Uterus (tissue), 2 donors: ENCODE data around the gene PCDH9.

Source experiments
- CTCF ChIP-seq, 4 experiments: fragments of 200-600 bp in 2 of 4; fragments of 450-650 bp in 2 of 4; sonication (generic) in 2 of 4; IDR thresholded peaks; one replicate each; pipeline ENCODE4 v1.5.1; 2016 to 2019; ENCODE audit warnings: antibody characterized with exemption in 4 of 4, mild to moderate bottlenecking in 2 of 4, moderate library complexity in 1 of 4
- POLR2A ChIP-seq, 2 donors: fragments of 450-650 bp; IDR thresholded peaks; one replicate each; pipeline ENCODE4 v1.6.1; 2016; ENCODE audit warnings: antibody characterized with exemption in 2 of 2, mild to moderate bottlenecking in 1 of 2, moderate library complexity in 1 of 2

- TF ChIP-seq CTCF (IDR thresholded peaks at IDR 0.05) (no peak), POLR2A (IDR thresholded peaks at IDR 0.05) (no peak)
These were observed 380.4 kb downstream of the PCDH9 start for GRCh38 chr13:66849706-66850105.
